Rectal smooth muscle tissue (tissue), 1 donor: ENCODE results near the gene TGM1.

Experiments used
- H3K27ac ChIP-seq: one replicate; pipeline ENCODE4 v1.7.0; 2013; ENCODE audit warnings: low read depth, low read length, inconsistent platforms
- H3K27me3 ChIP-seq: one replicate; pipeline ENCODE4 v1.7.0; 2013; ENCODE audit warnings: low read length; ENCODE audit not compliant: control insufficient read depth, insufficient read depth
- H3K36me3 ChIP-seq: one replicate; pipeline ENCODE4 v1.7.0; 2013; ENCODE audit warnings: low read length; ENCODE audit not compliant: control insufficient read depth, insufficient read depth
- H3K4me1 ChIP-seq: one replicate; pipeline ENCODE4 v1.7.0; 2013; ENCODE audit warnings: low read length; ENCODE audit not compliant: control insufficient read depth, insufficient read depth
- H3K4me3 ChIP-seq: one replicate; pipeline ENCODE4 v1.7.0; 2013; ENCODE audit warnings: low read length
- H3K9ac ChIP-seq: one replicate; pipeline ENCODE4 v1.7.0; 2013; ENCODE audit warnings: low read length

The TGM1 gene

GRCh38 chr14:24299255-24300191 lies 36.5 kb upstream of the TGM1 start, which contains the start of the genes DHRS1 and NOP9:
TSS of gene DHRS1 (minus strand) at chr14:24299780. CDS start at chr14:24299106, 674 bp downstream.
TSS of gene NOP9 (plus strand) at chr14:24299850. CDS start at chr14:24299955, 105 bp downstream.
- Histone ChIP-seq H3K4me1 (peaks cover 13% of the 10 kb centered on the region), H3K27me3 (no peaks in the 10 kb centered on the region), H3K9ac (peak within 1 kb of the TSS; percentile 93), H3K27ac (peak within 1 kb of the TSS; percentile 85), H3K4me3 (peak within 1 kb of the TSS; percentile 98), H3K36me3 (peaks cover 37% of the 10 kb centered on the region)

- H3K36me3 ChIP-seq, result peaks cover 31% of the 10 kb centered on the region
- no peaks in the 10 kb centered on the region for H3K27me3 ChIP-seq
- peak overlapping the region; percentile 93 for H3K9ac ChIP-seq
- H3K27ac ChIP-seq, result peak overlapping the region; percentile 85
- peaks cover 13% of the 10 kb centered on the region for H3K4me1 ChIP-seq
- H3K4me3 ChIP-seq, result peak overlapping the region; percentile 98
Measured at GRCh38 chr14:24298892-24299254, 35.9 kb upstream of the TGM1 start.

- Histone ChIP-seq H3K4me1 (peaks cover 13% of the 10 kb centered on the region), H3K27ac (no peak overlapping the region), H3K9ac (no peak overlapping the region), H3K27me3 (no peaks in the 10 kb centered on the region), H3K36me3 (peaks cover 24% of the 10 kb centered on the region), H3K4me3 (peak overlapping the region; percentile 21)
Measured at GRCh38 chr14:24297190-24297964, 34.4 kb upstream of the TGM1 start.

GRCh38 chr14:24296341-24297157 lies 33.6 kb upstream of the TGM1 start:
- Histone ChIP-seq H3K4me3 (no peak overlapping the region), H3K9ac (no peak overlapping the region), H3K4me1 (peaks cover 13% of the 10 kb centered on the region), H3K27me3 (no peaks in the 10 kb centered on the region), H3K36me3 (peaks cover 26% of the 10 kb centered on the region), H3K27ac (no peak overlapping the region)

- Histone ChIP-seq H3K27me3 (no peaks in the 10 kb centered on the region), H3K9ac (no peak overlapping the region), H3K4me3 (no peak overlapping the region), H3K36me3 (peaks cover 47% of the 10 kb centered on the region), H3K4me1 (no peaks in the 10 kb centered on the region), H3K27ac (no peak overlapping the region)
Measured at GRCh38 chr14:24293525-24293924, 30.5 kb upstream of the TGM1 start.

GRCh38 chr14:24292118-24292807 lies 29.3 kb upstream of the TGM1 start:
- Histone ChIP-seq H3K27me3 (no peaks in the 10 kb centered on the region), H3K4me1 (no peaks in the 10 kb centered on the region), H3K9ac (no peak overlapping the region), H3K27ac (no peak overlapping the region), H3K36me3 (peaks cover 47% of the 10 kb centered on the region), H3K4me3 (no peak overlapping the region)

GRCh38 chr14:24291446-24292117 lies 28.6 kb upstream of the TGM1 start:
- H3K4me3 ChIP-seq, result no peak overlapping the region
- no peaks in the 10 kb centered on the region for H3K4me1 ChIP-seq
- no peak overlapping the region for H3K9ac ChIP-seq
- no peaks in the 10 kb centered on the region for H3K27me3 ChIP-seq
- H3K36me3 ChIP-seq, result peaks cover 47% of the 10 kb centered on the region
- no peak overlapping the region for H3K27ac ChIP-seq

GRCh38 chr14:24290746-24291145 lies 27.8 kb upstream of the TGM1 start:
- Histone ChIP-seq H3K4me3 (no peak overlapping the region), H3K36me3 (peaks cover 38% of the 10 kb centered on the region), H3K27ac (no peak overlapping the region), H3K9ac (no peak overlapping the region), H3K4me1 (no peaks in the 10 kb centered on the region), H3K27me3 (no peaks in the 10 kb centered on the region)

GRCh38 chr14:24289649-24290280 lies 26.8 kb upstream of the TGM1 start:
- Histone ChIP-seq H3K36me3 (peaks cover 34% of the 10 kb centered on the region), H3K27ac (no peak overlapping the region), H3K4me1 (no peaks in the 10 kb centered on the region), H3K9ac (no peak overlapping the region), H3K4me3 (no peak overlapping the region), H3K27me3 (no peaks in the 10 kb centered on the region)

GRCh38 chr14:24286996-24287395 lies 24.0 kb upstream of the TGM1 start:
- H3K27ac ChIP-seq, result no peak overlapping the region
- no peaks in the 10 kb centered on the region for H3K4me1 ChIP-seq
- H3K27me3 ChIP-seq, result no peaks in the 10 kb centered on the region
- no peak overlapping the region for H3K4me3 ChIP-seq
- H3K36me3 ChIP-seq, result peaks cover 26% of the 10 kb centered on the region
- H3K9ac ChIP-seq, result no peak overlapping the region

GRCh38 chr14:24285351-24285750 lies 22.4 kb upstream of the TGM1 start:
- Histone ChIP-seq H3K4me3 (no peak overlapping the region), H3K27me3 (no peaks in the 10 kb centered on the region), H3K36me3 (peaks cover 9% of the 10 kb centered on the region), H3K4me1 (no peaks in the 10 kb centered on the region), H3K27ac (no peak overlapping the region), H3K9ac (no peak overlapping the region)
